ENCODE data around the gene MAP3K14.

- TF ChIP-seq POLR2A (IDR thresholded peaks at IDR 0.05) (peak in 1 of 2 donors; percentile 39), CTCF (IDR thresholded peaks at IDR 0.05) (peak in 1 of 6 experiments; percentile 20)
These were observed 500 bp upstream of the MAP3K14 start for GRCh38 chr17:45317111-45317928.

All from thyroid gland (tissue), 4 donors.